Measurements from ENCODE around the gene GNA14.
"Not testable (repeated sequence)": the region's sequence is repeated elsewhere in the genome, so short reads cannot be mapped to it uniquely, and the experiment has no call there.

Gene GNA14

GRCh38 chr9:77497322-77498198 is 150.6 kb downstream of the GNA14 start:
- in situ Hi-C loops (cut with MboI; ENCODE audit: low sequenced_read_pairs) = no loop called here

GRCh38 chr9:77495834-77496671 is 152.1 kb downstream of the GNA14 start:
- in situ Hi-C loops (cut with MboI; ENCODE audit: low sequenced_read_pairs) = no loop called here

GRCh38 chr9:77490279-77490678 is 157.8 kb downstream of the GNA14 start:
- in situ Hi-C loops (cut with MboI; ENCODE audit: low sequenced_read_pairs) = not testable (repeated sequence)

- in situ Hi-C loops (cut with MboI; ENCODE audit: low sequenced_read_pairs) = not testable (repeated sequence)
These were observed 158.5 kb downstream of the GNA14 start for GRCh38 chr9:77489405-77490163.

- in situ Hi-C loops (cut with MboI; ENCODE audit: low sequenced_read_pairs) = no loop called here
These were observed 159.5 kb downstream of the GNA14 start for GRCh38 chr9:77488439-77489126.

GRCh38 chr9:77486968-77487367 is 161.2 kb downstream of the GNA14 start:
- in situ Hi-C loops (cut with MboI; ENCODE audit: low sequenced_read_pairs) = no loop called here

- in situ Hi-C loops (cut with MboI; ENCODE audit: low sequenced_read_pairs) = no loop called here
These were observed 161.7 kb downstream of the GNA14 start for GRCh38 chr9:77486463-77486862.

GRCh38 chr9:77475641-77476473 is 172.3 kb downstream of the GNA14 start:
- in situ Hi-C loops (cut with MboI; ENCODE audit: low sequenced_read_pairs) = no loop called here

- in situ Hi-C loops (cut with MboI; ENCODE audit: low sequenced_read_pairs) = loop anchor here (25.0 kb wide), 1 partner anchor 313 kb away; no protein-coding TSS in a partner anchor
These were observed 173.2 kb downstream of the GNA14 start for GRCh38 chr9:77474936-77475335.

GRCh38 chr9:77472646-77473045 is 175.5 kb downstream of the GNA14 start:
- in situ Hi-C loops (cut with MboI; ENCODE audit: low sequenced_read_pairs) = loop anchor here (25.0 kb wide), 1 partner anchor 310 kb away; no protein-coding TSS in a partner anchor

- in situ Hi-C loops (cut with MboI; ENCODE audit: low sequenced_read_pairs) = loop anchor here (25.0 kb wide), 1 partner anchor 309 kb away; no protein-coding TSS in a partner anchor
These were observed 176.6 kb downstream of the GNA14 start for GRCh38 chr9:77471572-77471971.

- in situ Hi-C loops (cut with MboI; ENCODE audit: low sequenced_read_pairs) = loop anchor here (25.0 kb wide), 1 partner anchor 307 kb away; no protein-coding TSS in a partner anchor
These were observed 178.4 kb downstream of the GNA14 start for GRCh38 chr9:77469515-77470231.

GRCh38 chr9:77464661-77465060 is 183.5 kb downstream of the GNA14 start:
- in situ Hi-C loops (cut with MboI; ENCODE audit: low sequenced_read_pairs) = loop anchor here (25.0 kb wide), 1 partner anchor 302 kb away; no protein-coding TSS in a partner anchor

GRCh38 chr9:77463151-77463550 is 185.0 kb downstream of the GNA14 start:
- in situ Hi-C loops (cut with MboI; ENCODE audit: low sequenced_read_pairs) = loop anchor here (25.0 kb wide), 1 partner anchor 301 kb away; no protein-coding TSS in a partner anchor

- in situ Hi-C loops (cut with MboI; ENCODE audit: low sequenced_read_pairs) = loop anchor here (25.0 kb wide), 1 partner anchor 300 kb away; no protein-coding TSS in a partner anchor
These were observed 186.1 kb downstream of the GNA14 start for GRCh38 chr9:77462066-77462465.

GRCh38 chr9:77460938-77461337 is 187.2 kb downstream of the GNA14 start:
- in situ Hi-C loops (cut with MboI; ENCODE audit: low sequenced_read_pairs) = loop anchor here (25.0 kb wide), 1 partner anchor 299 kb away; no protein-coding TSS in a partner anchor

GRCh38 chr9:77457916-77458592 is 190.1 kb downstream of the GNA14 start:
- in situ Hi-C loops (cut with MboI; ENCODE audit: low sequenced_read_pairs) = loop anchor here (25.0 kb wide), 1 partner anchor 296 kb away; no protein-coding TSS in a partner anchor
